IMR-90 (cell line): ENCODE data around the gene SNAP91. TPM values are rescaled to one million over a fixed set of nuclear protein-coding genes. Genes with fewer than 3 reads are reported as not detected.

ENCODE experiments used
- ATAC-seq: fragments of 200-7000 bp; cut with Tn5 transposase; 2 replicates; pipeline ENCODE4 v1.9.1; 2020; ENCODE audit warnings: low read depth, mild to moderate bottlenecking, moderate library complexity
- BruUV-seq: library from RNA; stranded (reverse); fragments of 400-500 nt; replicated peaks from 2 replicates; lab custom pipeline; 2021; lab: Mats Ljungman, UMichigan
- CTCF ChIA-PET: fragments of 300-600 bp; formaldehyde crosslinking; extraction: SDS; loops from one replicate; lab custom pipeline; 2021; ENCODE audit warnings: antibody characterized with exemption; lab: Yijun Ruan, JAX
- POLR2A ChIA-PET: fragments of 300-600 bp; sonication (Branson Sonifier 250); formaldehyde crosslinking; loops from one replicate; lab custom pipeline; 2022; ENCODE audit warnings: antibody characterized with exemption; ENCODE audit not compliant: unreplicated experiment; lab: Charles Lee
- DNase-seq: peaks from one replicate; pipeline ENCODE4 v3.0.0; 2013
- H2AFZ ChIP-seq: replicated peaks from 2 replicates; pipeline ENCODE3; 2013; ENCODE audit warnings: low read length, mild to moderate bottlenecking; ENCODE audit not compliant: poor library complexity
- H2AK5ac ChIP-seq: 2 replicates; pipeline ENCODE4 v1.6.1; 2013; ENCODE audit warnings: low read depth, low read length, inconsistent platforms
- H2AK9ac ChIP-seq: replicated peaks from 2 replicates; pipeline ENCODE3; 2013; ENCODE audit warnings: mild to moderate bottlenecking, low read depth, low read length, moderate library complexity; ENCODE audit not compliant: poor library complexity
- H2BK120ac ChIP-seq: 2 replicates; pipeline ENCODE4 v1.6.1; 2013; ENCODE audit warnings: low read depth, low read length, inconsistent platforms
- H2BK15ac ChIP-seq: 3 replicates; pipeline ENCODE4 v1.6.1; 2013; ENCODE audit warnings: low read depth, low read length, inconsistent platforms
- H2BK20ac ChIP-seq: 2 replicates; pipeline ENCODE4 v1.6.1; 2013; ENCODE audit warnings: low read depth, mild to moderate bottlenecking, inconsistent platforms, low read length, moderate library complexity
- H2BK5ac ChIP-seq: 2 replicates; pipeline ENCODE4 v1.6.1; 2013; ENCODE audit warnings: mild to moderate bottlenecking, low read depth, low read length, inconsistent platforms; ENCODE audit not compliant: poor library complexity, severe bottlenecking
- H3K14ac ChIP-seq: replicated peaks from 2 replicates; pipeline ENCODE4 v1.6.1; 2013; ENCODE audit warnings: low read depth, low read length, inconsistent platforms
- H3K18ac ChIP-seq: 2 replicates; pipeline ENCODE4 v1.6.1; 2013; ENCODE audit warnings: low read depth, low read length, control low read depth
- H3K23ac ChIP-seq: 2 replicates; pipeline ENCODE4 v1.6.1; 2013; ENCODE audit warnings: low read depth, low read length, inconsistent platforms
- H3K27ac ChIP-seq: 2 replicates; pipeline ENCODE4 v1.5.1; 2013; ENCODE audit warnings: mild to moderate bottlenecking, control low read depth, low read length; ENCODE audit not compliant: insufficient read depth
- H3K27me3 ChIP-seq: 2 replicates; pipeline ENCODE4 v1.6.1; 2013; ENCODE audit warnings: low read length; ENCODE audit not compliant: control insufficient read depth, insufficient read depth
- H3K36me3 ChIP-seq: 2 replicates; pipeline ENCODE4 v1.6.1; 2013; ENCODE audit warnings: low read length, mixed read lengths; ENCODE audit not compliant: control insufficient read depth, insufficient read depth
- H3K4ac ChIP-seq: 2 replicates; pipeline ENCODE4 v1.6.1; 2013; ENCODE audit warnings: low read depth, low read length, inconsistent platforms
- H3K4me1 ChIP-seq: 2 replicates; pipeline ENCODE4 v1.6.1; 2013; ENCODE audit warnings: low read length, mixed read lengths; ENCODE audit not compliant: control insufficient read depth, insufficient read depth
- H3K4me2 ChIP-seq: 2 replicates; pipeline ENCODE4 v1.6.1; 2013; ENCODE audit warnings: low read depth, mild to moderate bottlenecking, control low read depth, low read length, moderate library complexity
- H3K4me3 ChIP-seq: 2 replicates; pipeline ENCODE4 v1.5.1; 2013; ENCODE audit warnings: low read depth, mild to moderate bottlenecking, control low read depth, low read length, moderate library complexity; ENCODE audit not compliant: insufficient read depth
- H3K56ac ChIP-seq: 2 replicates; pipeline ENCODE4 v1.6.1; 2013; ENCODE audit warnings: low read length, inconsistent platforms; ENCODE audit not compliant: insufficient read depth; ENCODE audit errors: extremely low read depth
- H3K79me1 ChIP-seq, 2 experiments: 2 replicates each; pipeline ENCODE4 v1.6.1; 2013; ENCODE audit warnings: low read length in 2 of 2, inconsistent platforms in 1 of 2, low read depth in 1 of 2
- H3K9ac ChIP-seq: 2 replicates; pipeline ENCODE4 v1.6.1; 2013; ENCODE audit warnings: low read depth, low read length, control low read depth
- H3K9me1 ChIP-seq: 2 replicates; pipeline ENCODE4 v1.6.1; 2013; ENCODE audit warnings: low read length, inconsistent platforms; ENCODE audit not compliant: insufficient read depth
- H3K9me3 ChIP-seq: 2 replicates; pipeline ENCODE4 v1.6.1; 2013; ENCODE audit warnings: low read length; ENCODE audit not compliant: control insufficient read depth, insufficient read depth
- H4K20me1 ChIP-seq: 2 replicates; pipeline ENCODE4 v1.6.1; 2013; ENCODE audit warnings: low read length, inconsistent platforms; ENCODE audit not compliant: insufficient read depth
- H4K5ac ChIP-seq: 2 replicates; pipeline ENCODE4 v1.6.1; 2013; ENCODE audit warnings: mild to moderate bottlenecking, low read depth, low read length, control low read depth
- H4K8ac ChIP-seq, 2 experiments: 2 replicates each; pipeline ENCODE4 v1.6.1; 2013; ENCODE audit warnings: low read depth in 2 of 2, low read length in 2 of 2, control low read depth in 1 of 2, inconsistent platforms in 1 of 2
- H4K91ac ChIP-seq: 2 replicates; pipeline ENCODE4 v1.6.1; 2013; ENCODE audit warnings: low read depth, low read length, inconsistent platforms; ENCODE audit not compliant: insufficient read depth
- CHD1 ChIP-seq: IDR thresholded peaks from 2 replicates; pipeline ENCODE4 v1.6.1; 2012; ENCODE audit warnings: low read depth, low read length, improper control_type of control experiment
- MAFK ChIP-seq: IDR thresholded peaks from 2 replicates; pipeline ENCODE4 v1.6.1; 2012; ENCODE audit warnings: low read depth, low read length, improper control_type of control experiment
- MAZ ChIP-seq: IDR thresholded peaks from 2 replicates; pipeline ENCODE4 v1.6.1; 2012; ENCODE audit warnings: low read depth, mild to moderate bottlenecking, low read length, improper control_type of control experiment, moderate library complexity, borderline replicate concordance
- NFE2L2 ChIP-seq: fragments of 150-350 bp; IDR thresholded peaks from 2 replicates; pipeline ENCODE4 v1.6.1; 2016; ENCODE audit warnings: low read depth, mild to moderate bottlenecking, low read length
- POLR2A ChIP-seq: IDR thresholded peaks from 2 replicates; pipeline ENCODE4 v1.6.1; 2012; ENCODE audit warnings: mild to moderate bottlenecking, low read depth, low read length
- RFX5 ChIP-seq: IDR thresholded peaks from 2 replicates; pipeline ENCODE4 v1.8.0; 2012; ENCODE audit warnings: low read depth, mild to moderate bottlenecking, low read length, moderate library complexity
- SMC3 ChIP-seq: fragments of 150-350 bp; IDR thresholded peaks from 2 replicates; pipeline ENCODE4 v1.6.1; 2016; ENCODE audit warnings: low read depth, mild to moderate bottlenecking, antibody characterized with exemption, low read length, moderate library complexity
- WGBS, 2 experiments: methylation state at CpG; one replicate each; pipeline versions ENCODE4 v1.1.5 to v1.1.7; 2013; ENCODE audit warnings: missing lambda C conversion rate in 2 of 2; ENCODE audit not compliant: insufficient read length in 1 of 2; ENCODE audit errors: extremely low coverage in 2 of 2; 5-methylcytosine and 5-hydroxymethylcytosine counted together
- dilution Hi-C: fragments of 300-500 bp; cut with HindIII; formaldehyde crosslinking; loops from one replicate; pipeline ENCODE4 v1.14.3; 2018; ENCODE audit warnings: low sequenced_read_pairs; ENCODE audit not compliant: unreplicated experiment
- in situ Hi-C: fragments of 300-500 bp; cut with MboI; formaldehyde crosslinking; loops from 3 replicates; pipeline ENCODE4 v1.14.3; 2019; ENCODE audit warnings: low sequenced_read_pairs, inconsistent platforms, mixed read lengths
- intact Hi-C: fragments of 100-400 bp; cut with micrococcal nuclease; formaldehyde crosslinking; loops from 2 replicates; pipeline ENCODE4 v1.10.0; 2022
- polyA plus RNA-seq, 3 experiments: library from polyadenylated mRNA; depleted of rRNA; stranded (reverse); fragments of >200 nt; gene quantifications; 2 replicates each; pipeline ENCODE4 v1.2.3, GENCODE V29; 2012; ENCODE audit warnings: low replicate concordance in 1 of 3
- total RNA-seq: library from RNA; depleted of rRNA; stranded (reverse); fragments of >200 nt; gene quantifications from 2 replicates; pipeline ENCODE4 v1.2.3, GENCODE V29; 2012
- TF ChIP-seq, protein P1 (sequence below): fragments of 150-350 bp; IDR thresholded peaks from 2 replicates; pipeline ENCODE4 v1.6.1; 2016; ENCODE audit warnings: low read depth, mild to moderate bottlenecking, low read length, moderate library complexity, borderline replicate concordance

Gene SNAP91
- total and polyA plus RNA-seq, 2 of the 4 experiments (the other 2 are of a cell fraction): not detected

- no peak overlapping the region for H2AK5ac ChIP-seq
These were observed 172.0 kb downstream of the SNAP91 start for GRCh38 chr6:83536647-83537589.

More at GRCh38 chr6:83536647-83537589, 172.0 kb downstream of the SNAP91 start:
- Histone ChIP-seq H2BK5ac (no peak overlapping the region), H4K5ac (no peak overlapping the region), H3K14ac (no peak overlapping the region), H2BK120ac (no peak overlapping the region), H4K91ac (no peak overlapping the region), H3K9ac (no peak overlapping the region), H3K9me1 (no peaks in the 10 kb centered on the region), H3K27ac (no peak overlapping the region), H2AK9ac (no peak overlapping the region), H4K20me1 (no peaks in the 10 kb centered on the region), H3K4me2 (no peak overlapping the region), H3K4me3 (no peak overlapping the region), H2AFZ (no peak overlapping the region), H4K8ac (no peak overlapping the region), H2BK20ac (no peak overlapping the region), H3K56ac (no peak overlapping the region), H3K18ac (no peak overlapping the region), H3K36me3 (no peaks in the 10 kb centered on the region), H3K79me1 (no peaks in the 10 kb centered on the region), H2BK15ac (no peak overlapping the region), H3K9me3 (no peaks in the 10 kb centered on the region), H3K27me3 (peaks cover 6% of the 10 kb centered on the region), H3K4me1 (no peaks in the 10 kb centered on the region), H3K4ac (no peak overlapping the region), H3K23ac (no peak overlapping the region)
- 86 to 92% methylated on average over 1 of the region's 4 CpGs for WGBS, 2 experiments
- DNase-seq: no peak
- no peak for ATAC-seq
- ChIA-PET CTCF (interaction anchor here (0.6 to 1.0 kb wide), 7 partner anchors 10 to 367 kb away, joined by 3 to 5 read pairs (median 4); no protein-coding TSS in a partner anchor), POLR2A (no interaction called here)
- in situ Hi-C loops: no loop called here
- TF ChIP-seq SMC3: no peak
- TF ChIP-seq CHD1: no peak
- no peak for TF ChIP-seq MAFK
- no peak for TF ChIP-seq NFE2L2
- TF ChIP-seq RFX5: no peak
- TF ChIP-seq, protein P1, sequence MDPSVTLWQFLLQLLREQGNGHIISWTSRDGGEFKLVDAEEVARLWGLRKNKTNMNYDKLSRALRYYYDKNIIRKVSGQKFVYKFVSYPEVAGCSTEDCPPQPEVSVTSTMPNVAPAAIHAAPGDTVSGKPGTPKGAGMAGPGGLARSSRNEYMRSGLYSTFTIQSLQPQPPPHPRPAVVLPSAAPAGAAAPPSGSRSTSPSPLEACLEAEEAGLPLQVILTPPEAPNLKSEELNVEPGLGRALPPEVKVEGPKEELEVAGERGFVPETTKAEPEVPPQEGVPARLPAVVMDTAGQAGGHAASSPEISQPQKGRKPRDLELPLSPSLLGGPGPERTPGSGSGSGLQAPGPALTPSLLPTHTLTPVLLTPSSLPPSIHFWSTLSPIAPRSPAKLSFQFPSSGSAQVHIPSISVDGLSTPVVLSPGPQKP: no peak
- no peak for TF ChIP-seq MAZ
- no peak for TF ChIP-seq POLR2A
- intact Hi-C loops: loop anchor here (5.0 kb wide), 1 partner anchor 685 kb away; no protein-coding TSS in a partner anchor
- dilution Hi-C loops: no loop called here
- no TSS peak for BruUV-seq
